ENCODE data around the gene AGBL1.

The AGBL1 gene

GRCh38 chr15:86645925-86646500, 566.3 kb downstream of the AGBL1 start:
- DNase-seq (ENCODE audit: low read depth) = no peak

GRCh38 chr15:86647810-86648440, 568.3 kb downstream of the AGBL1 start:
- no peak for DNase-seq (ENCODE audit: low read depth)

DNA sequence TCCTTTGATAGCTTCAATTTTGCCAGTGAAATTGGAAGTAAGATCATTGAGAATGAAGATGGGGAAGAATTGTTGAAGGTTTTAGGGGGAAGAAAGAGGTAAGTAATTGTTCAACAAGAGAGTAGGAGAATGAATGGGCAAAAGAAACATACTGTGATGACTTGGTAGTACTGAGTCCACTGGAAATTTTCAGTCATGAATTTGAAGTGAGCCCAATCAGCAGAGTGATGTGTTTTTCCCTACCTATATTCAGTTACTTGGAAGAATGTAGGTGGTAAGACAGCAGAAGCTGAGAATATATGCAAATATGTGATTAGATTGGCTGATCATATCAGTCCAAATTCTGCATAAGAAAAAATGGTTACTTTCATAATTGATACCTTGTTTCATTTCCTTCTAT, 569.6 kb downstream of the AGBL1 start:
- DNase-seq (ENCODE audit: low read depth) = no peak

DNA sequence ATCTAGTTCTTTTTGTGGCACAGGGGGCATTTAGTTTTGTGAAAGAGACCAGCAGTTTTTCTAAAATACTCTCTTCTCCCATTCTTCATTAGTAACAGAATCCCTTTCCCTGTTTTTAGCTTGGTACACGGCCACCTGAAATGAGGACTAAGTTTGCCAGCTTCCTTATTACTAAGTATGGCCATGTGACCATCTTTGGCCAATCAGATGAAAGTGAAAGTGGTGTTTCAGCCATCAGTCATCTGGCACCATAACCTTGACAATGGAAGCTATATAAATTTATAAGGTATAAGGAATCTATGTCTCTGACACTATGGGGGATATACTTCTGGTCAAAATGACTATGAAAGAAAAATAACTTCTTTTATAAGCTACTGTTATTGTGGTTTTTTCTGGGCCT, 570.4 kb downstream of the AGBL1 start:
- DNase-seq (ENCODE audit: low read depth) = no peak

- DNase-seq (ENCODE audit: low read depth) = no peak
These were observed 573.9 kb downstream of the AGBL1 start for GRCh38 chr15:86653344-86654197.

- DNase-seq (ENCODE audit: low read depth) = no peak
These were observed 574.8 kb downstream of the AGBL1 start for GRCh38 chr15:86654501-86654900.

- DNase-seq (ENCODE audit: low read depth) = no peak
These were observed 577.6 kb downstream of the AGBL1 start for GRCh38 chr15:86657305-86657704.

- no peak for DNase-seq (ENCODE audit: low read depth)
These were observed 580.2 kb downstream of the AGBL1 start for GRCh38 chr15:86659724-86660411.

DNA sequence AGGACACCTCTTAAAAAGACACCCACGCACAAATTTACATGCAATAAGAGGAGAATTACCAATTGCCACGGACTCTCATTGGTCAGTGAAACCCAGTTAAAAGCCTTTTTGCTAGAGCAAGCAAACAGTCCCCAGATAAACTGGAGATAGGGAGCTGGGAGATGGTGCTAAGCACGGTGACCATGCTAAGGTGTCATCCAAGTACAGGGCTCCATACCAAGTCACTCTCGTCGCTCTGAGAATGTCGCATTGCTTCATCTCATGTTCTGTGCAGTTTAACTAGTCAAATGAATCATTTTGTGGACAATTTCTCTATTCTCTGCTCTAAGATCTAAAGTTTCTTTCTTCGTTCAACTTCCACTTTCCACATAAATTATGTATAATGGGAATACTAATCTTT, 581.9 kb downstream of the AGBL1 start:
- no peak for DNase-seq (ENCODE audit: low read depth)

- no peak for DNase-seq (ENCODE audit: low read depth)
These were observed 583.6 kb downstream of the AGBL1 start for GRCh38 chr15:86663304-86663703.

DNA sequence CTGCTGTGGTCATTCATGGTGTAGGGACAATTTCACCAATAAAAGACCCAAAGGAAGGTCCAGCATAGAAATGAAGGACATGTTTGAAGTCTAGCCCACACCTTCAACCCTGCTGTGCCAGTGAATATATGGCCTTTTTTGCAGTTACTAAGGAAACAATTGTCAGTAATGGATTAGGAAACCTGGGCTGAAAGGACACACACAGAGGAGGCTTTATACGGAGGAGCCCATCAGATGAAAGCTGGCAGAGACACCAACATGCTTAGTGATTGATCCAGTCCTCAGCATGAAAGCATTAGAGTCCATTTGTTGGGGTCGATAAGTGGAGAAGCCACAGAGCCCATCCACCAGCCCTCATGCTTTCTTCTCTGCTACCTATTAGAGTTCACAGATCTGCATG, 584.3 kb downstream of the AGBL1 start:
- DNase-seq (ENCODE audit: low read depth) = no peak

- DNase-seq (ENCODE audit: low read depth) = no peak
These were observed 584.9 kb downstream of the AGBL1 start for GRCh38 chr15:86664581-86664980.

DNA sequence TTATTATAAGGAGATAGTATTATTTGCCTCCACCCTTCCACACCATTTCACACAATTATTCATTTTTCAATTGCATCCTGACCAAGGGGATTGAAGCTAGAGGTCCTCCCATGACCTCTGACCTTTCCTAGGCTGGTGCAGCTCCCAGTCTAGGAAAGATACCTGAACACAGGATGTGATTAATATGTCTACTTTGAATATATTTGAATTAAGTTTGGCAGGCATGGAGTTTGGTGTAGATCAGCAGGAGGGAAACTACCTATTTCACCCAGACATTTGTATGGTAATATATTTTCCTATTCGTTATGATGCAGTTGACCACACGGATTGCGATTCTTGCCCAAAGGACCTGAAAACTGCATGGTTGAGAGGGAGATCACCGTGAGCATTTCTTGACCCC, 596.3 kb downstream of the AGBL1 start:
- no peak for DNase-seq (ENCODE audit: low read depth)

DNA sequence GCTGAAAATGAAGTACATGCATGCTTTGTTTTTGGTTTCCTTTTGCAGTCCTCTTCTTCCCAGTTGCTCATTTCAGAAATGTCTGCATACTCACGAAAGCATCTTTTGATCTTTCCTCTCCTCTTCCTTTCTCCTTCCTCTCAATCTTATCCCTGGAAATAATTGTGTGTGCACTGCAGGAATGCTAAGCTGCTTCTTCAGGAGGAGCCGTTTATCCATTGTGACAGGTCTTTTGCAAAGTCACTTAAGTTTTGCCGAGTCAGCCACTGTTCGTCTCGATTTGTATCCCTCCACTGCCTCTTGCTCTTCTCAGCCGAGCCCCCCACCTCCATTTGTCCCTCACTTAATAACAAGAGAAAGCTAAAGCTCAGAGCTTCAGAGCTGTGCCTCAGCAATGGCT, 597.6 kb downstream of the AGBL1 start:
- DNase-seq (ENCODE audit: low read depth) = no peak

DNA sequence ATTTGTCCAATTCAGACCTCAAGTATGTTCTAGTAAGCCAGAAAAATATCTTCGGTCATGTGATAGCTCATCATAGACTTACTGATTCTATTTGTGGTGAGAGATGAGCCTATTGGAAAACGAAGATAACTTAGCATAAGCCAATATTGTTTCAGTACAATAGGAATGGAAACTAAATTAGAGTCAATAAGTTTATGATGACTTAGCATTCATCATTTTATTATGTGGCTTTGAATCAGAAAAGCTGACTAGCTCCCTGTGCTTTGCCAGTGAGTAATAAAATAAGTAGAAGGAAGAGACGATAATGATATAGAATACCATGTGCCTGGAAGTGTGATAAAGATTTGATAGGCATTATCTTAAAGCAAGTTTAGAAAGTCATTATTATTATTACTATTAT, 605.6 kb downstream of the AGBL1 start:
- DNase-seq (ENCODE audit: low read depth) = no peak

DNA sequence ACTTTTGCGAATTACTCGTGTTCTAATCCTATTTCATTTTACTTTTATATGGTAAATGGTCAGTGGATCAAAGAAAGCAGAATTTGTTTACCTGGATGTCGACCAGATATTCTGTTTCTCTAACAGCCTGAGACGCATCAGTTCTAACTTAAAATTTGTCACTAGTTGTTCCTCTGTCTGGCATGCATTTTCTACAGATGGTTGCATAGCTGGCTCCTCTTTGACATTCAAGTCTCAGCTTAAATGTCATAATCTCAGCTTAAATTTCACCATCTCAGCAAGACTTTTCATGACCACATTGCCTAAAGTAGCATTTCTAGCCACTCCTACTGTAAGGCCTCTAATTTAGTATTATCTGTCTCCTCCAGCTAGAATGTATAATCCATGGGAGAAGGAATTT, 609.3 kb downstream of the AGBL1 start:
- no peak for DNase-seq (ENCODE audit: low read depth)

DNA sequence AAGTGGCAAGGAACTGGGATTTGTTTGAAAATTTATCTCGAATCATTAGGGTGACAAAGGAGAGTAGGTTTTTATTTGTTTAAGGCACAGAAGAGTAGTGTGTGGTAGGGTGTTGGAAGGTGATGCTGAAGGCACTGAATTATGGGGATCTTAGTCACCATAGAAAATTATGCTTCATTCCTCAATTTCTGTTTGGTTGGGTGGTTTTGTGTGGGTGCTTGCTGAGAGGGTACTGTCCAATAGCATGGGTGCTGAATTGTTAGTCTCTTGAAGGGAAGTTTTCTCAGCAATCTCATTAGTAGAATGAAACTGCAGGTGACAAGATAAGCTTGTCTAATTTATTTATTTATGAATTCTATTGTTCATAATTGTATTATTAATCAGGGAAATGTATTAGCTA, 610.9 kb downstream of the AGBL1 start:
- no peak for DNase-seq (ENCODE audit: low read depth)

GRCh38 chr15:86691091-86691663, 611.5 kb downstream of the AGBL1 start:
- no peak for DNase-seq (ENCODE audit: low read depth)

DNA sequence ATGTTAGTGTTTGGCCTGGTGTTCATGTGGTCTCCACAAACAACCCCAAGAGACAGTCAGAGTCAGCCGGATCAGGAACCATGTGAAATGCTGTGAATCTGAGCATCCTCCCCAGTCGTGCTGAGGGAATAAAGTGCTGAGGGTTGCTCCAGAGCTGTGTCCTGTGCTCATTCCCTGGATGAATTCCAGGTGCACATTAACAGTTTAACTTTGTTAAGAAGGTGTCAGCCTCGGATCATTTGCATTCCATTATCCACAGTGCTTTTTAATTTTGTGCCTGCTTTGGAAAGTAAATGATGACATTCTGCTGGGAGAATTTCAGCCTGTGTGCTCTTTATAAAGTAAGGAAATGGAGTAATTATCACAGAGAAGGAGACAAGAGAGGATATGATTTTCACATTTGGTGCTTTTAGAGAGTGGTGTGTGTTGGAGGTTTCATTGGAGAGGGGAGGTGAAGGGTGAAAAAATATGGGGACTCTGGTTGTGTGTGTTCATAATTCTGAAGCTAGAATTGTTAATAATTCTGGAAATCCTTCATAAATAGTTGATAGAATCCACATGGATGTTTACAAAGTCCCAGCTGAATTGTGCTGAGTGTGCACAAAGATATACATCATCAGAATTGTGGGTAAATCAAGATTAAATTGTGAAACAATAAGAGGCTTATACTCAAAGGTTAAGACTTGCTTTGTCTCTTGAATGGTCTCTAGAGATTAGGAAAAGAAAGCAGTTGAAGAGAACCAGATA, 621.4 kb downstream of the AGBL1 start:
- DNase-seq (ENCODE audit: low read depth) = no peak

DNA sequence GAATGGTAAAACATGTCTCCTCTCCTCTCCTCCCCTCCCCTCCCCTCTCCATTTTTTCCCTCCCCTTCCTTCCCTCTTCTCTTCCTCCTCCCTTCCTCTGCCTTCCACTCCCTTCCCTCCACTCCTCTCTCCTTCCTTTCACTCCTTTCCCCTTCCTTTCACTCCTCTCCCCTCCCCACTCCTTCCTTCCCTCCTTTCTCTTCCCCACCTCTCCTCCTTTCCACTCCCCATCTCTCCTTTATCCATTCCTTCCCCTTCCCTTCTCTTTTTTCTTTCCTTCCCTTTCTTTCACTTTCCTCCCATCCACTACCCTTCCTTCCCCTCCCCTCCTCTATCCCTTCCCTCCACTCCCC, 621.9 kb downstream of the AGBL1 start:
- no peak for DNase-seq (ENCODE audit: low read depth)

- no peak for DNase-seq (ENCODE audit: low read depth)
These were observed 627.1 kb downstream of the AGBL1 start for GRCh38 chr15:86706813-86707212.

- no peak for DNase-seq (ENCODE audit: low read depth)
These were observed 631.8 kb downstream of the AGBL1 start for GRCh38 chr15:86711476-86711875.
